GM12873 (cell line): ENCODE measurements around the gene ACTL7A.

Source experiments
- TF ChIP-seq, protein P1 (sequence below): IDR thresholded peaks from 2 replicates; pipeline ENCODE4 v1.5.1; 2012; ENCODE audit warnings: low read depth, mild to moderate bottlenecking, moderate library complexity, low read length, control low read depth; ENCODE audit not compliant: insufficient read depth; ENCODE audit errors: missing control alignments

The ACTL7A gene

DNA sequence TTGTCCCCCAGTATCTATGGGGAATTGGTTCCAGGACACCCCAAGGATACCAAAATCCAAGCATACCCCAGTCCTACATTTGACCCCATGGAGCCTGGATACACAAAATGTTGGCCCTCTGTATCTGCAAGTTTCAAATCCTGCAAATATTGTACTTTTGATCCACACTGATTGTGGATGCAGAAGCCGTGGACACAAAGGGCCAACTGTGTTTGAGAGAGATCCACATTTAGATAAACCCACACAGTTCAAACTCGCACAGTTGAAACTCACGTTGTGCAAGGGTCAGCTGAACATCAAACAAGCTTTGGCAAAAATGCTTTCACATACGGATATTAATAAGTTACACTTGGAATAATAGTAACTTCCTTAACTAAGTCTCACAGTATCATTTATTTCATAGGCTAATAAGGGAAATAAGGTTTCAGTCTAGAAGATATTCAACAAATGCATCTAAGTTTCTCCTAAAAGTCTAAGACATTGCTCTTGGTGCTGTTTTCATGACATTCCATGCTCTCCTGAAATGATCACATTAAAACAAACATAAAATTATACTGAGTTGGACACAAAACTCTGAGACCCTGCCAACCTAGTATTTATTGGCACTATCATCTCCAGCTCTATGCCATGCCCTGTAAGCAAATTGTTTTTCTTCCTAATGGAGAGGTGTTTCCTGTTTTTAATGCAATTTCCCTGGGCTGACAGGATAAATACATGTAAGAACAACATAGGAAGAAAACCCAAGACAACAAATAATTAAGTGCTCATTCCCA, 32.3 kb downstream of the ACTL7A start:
- TF ChIP-seq, protein P1, sequence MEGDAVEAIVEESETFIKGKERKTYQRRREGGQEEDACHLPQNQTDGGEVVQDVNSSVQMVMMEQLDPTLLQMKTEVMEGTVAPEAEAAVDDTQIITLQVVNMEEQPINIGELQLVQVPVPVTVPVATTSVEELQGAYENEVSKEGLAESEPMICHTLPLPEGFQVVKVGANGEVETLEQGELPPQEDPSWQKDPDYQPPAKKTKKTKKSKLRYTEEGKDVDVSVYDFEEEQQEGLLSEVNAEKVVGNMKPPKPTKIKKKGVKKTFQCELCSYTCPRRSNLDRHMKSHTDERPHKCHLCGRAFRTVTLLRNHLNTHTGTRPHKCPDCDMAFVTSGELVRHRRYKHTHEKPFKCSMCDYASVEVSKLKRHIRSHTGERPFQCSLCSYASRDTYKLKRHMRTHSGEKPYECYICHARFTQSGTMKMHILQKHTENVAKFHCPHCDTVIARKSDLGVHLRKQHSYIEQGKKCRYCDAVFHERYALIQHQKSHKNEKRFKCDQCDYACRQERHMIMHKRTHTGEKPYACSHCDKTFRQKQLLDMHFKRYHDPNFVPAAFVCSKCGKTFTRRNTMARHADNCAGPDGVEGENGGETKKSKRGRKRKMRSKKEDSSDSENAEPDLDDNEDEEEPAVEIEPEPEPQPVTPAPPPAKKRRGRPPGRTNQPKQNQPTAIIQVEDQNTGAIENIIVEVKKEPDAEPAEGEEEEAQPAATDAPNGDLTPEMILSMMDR: no peak

DNA sequence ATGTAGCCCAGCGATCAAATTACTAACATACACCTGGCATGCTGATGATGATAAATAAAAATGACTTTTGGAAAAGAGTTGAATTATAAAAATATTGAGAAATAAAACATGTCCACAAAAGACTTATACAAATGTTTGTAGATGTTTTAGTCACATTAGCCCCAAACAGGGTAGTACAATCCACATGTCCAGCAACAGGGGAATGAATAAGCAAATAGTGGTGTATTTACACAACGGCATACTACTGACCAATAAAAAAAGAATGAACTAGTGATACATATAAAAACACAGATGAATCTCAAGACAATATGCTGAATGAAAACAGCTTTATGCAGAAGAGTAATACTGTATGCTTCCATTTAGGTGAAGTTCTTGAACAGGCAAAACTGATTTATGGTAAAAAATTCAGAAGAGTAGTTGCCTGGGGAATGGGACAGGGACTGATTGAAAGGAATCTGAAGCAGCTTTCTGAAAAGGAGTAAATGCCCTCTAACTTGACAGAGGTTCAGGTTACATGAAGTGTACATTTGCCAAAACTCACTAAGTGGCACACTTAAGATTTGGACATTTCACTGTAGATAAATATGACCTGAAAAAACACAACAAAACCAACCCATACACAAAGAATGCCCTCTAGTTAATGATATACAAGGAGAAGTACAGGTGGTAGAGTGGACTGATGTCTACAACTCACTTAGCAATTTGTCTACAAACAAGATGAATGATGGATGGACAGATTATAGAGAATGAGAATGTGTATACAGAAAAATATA, 35.4 kb downstream of the ACTL7A start:
- TF ChIP-seq, protein P1: no peak

DNA sequence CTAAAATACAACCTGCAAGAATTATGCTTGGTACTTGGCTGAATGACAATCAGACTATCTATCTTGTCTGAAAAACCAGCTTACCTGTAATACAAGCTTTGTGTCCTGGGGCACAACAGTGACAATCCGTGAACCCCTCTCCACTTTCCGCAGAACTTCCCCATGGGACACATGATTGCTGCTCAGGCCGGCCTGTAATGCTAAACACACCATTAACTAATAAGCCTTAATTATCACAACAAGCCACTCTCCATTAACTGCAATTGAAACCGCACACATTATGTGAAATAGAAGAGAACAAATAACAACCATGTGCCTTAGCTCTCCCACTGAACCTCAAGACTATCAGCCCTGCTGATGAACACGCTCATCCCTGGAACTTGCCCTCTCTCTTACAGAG, 38.1 kb downstream of the ACTL7A start:
- TF ChIP-seq, protein P1: no peak

DNA sequence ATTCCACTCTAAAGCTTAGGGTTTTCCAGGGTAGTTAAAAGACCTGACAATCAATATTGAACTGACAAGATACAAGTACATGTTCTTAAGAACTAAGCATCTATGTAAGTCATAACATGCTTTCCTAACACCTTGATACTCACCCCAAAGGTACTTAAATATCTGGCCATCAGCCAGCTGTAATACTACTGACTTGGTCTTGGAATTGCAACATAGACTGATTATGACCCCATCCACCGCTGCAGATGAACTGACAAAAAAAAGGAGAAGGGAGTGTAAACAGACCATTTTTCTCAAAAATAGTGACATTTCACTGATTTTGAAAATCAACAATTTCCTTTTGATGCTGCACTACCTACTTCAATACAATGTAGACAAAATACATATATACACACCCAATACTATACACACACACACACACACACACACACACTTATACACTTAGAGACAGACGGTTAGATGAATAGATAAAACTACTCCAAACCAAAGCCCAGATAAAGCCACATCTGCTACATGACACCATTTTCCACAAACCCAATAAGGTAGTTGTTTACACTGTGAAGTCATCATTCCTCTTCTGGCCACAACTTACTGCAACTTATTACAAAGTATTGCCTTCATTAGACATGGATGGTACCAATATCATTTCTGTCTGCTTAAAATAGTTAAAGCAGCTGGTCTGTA, 41.5 kb downstream of the ACTL7A start:
- TF ChIP-seq, protein P1: no peak

DNA sequence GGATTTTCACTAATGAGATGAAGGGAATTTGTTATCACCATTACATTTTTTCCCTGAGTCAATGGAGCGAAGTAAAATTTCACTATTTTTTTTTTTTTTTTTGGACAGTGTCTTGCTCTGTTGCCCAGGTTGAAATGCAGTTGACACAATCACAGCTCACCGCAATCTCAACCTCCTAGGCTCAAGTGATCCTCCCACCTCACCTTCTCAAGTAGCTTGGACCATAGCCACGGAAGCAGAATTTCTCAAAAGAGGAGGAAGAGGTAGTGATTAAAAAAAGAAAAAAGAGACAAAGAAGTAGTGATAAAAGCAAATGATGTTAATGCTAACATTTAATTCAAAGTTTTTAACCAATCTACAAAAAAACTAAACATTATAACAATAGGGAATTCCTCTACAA, 42.1 kb downstream of the ACTL7A start:
- TF ChIP-seq, protein P1: no peak

DNA sequence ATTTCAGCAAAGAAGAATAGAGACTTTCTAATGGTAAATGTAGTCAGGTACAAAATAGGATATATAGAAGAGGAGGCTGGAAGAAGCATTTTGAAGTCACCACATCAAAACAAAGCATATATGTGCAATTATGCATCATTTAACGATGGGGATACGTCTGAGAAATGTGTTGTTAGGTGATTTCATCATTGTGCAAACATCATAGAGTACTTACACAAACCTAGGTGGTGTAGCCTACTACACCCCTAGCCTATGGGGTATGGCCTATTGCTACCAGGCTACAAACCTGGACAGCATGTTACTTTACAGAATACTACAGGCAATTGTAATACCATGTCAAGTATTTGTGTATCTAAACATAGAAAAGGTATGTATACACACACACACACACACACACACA, 43.4 kb downstream of the ACTL7A start:
- TF ChIP-seq, protein P1: no peak

DNA sequence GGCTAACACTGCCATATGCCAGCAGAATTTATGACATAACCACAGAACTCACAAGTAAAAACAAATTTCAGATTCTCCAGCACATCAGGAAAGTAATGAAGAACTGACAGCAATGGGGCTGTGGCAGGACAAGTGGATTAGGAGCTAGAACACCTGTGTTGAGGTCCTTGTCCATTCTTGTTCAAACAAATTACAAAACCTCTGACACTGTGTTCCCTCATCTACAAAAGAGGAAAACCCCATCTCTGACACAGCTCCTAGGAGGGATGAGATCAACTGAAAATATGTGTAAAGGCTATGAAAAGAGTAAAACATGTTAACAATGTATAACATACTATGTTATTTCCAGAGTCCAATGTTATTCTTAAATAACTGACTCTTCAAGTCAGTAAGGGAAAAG, 48.3 kb downstream of the ACTL7A start:
- TF ChIP-seq, protein P1: no peak
